GM18909 (cell line): Measurements from ENCODE around the gene LILRB5.
"Not testable (repeated sequence)": the region's sequence is repeated elsewhere in the genome, so short reads cannot be mapped to it uniquely, and the experiment has no call there.

Experiments
- ATAC-seq: cut with Tn5 transposase; IDR thresholded peaks from one replicate; pipeline ENCODE4 v1.9.1; 2021; ENCODE audit warnings: mild to moderate bottlenecking; ENCODE audit not compliant: unreplicated experiment, poor library complexity

LILRB5 gene

GRCh38 chr19:54218960-54219661 is 38.0 kb downstream of the LILRB5 start:
- no peak for ATAC-seq

DNA sequence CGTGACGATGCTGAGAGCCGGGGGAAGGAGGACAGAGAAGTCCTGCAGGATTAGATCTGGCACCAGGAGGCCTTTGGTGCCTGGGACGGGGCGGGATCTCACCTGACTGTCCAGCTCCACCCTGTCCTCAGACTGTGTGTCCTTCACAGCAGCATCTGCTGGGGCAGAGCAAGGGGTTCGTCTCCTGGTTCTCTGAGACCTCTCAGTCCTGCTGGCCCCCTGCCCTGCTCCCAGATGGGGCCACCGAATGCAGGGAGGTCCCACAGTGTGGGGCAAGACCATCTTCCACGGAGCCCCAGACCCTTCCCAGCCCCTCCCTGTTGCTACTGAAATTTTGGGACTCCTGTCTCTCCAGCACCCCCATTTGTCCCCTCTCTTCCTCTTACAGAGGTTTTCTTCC is 38.8 kb downstream of the LILRB5 start:
- ATAC-seq = no peak

DNA sequence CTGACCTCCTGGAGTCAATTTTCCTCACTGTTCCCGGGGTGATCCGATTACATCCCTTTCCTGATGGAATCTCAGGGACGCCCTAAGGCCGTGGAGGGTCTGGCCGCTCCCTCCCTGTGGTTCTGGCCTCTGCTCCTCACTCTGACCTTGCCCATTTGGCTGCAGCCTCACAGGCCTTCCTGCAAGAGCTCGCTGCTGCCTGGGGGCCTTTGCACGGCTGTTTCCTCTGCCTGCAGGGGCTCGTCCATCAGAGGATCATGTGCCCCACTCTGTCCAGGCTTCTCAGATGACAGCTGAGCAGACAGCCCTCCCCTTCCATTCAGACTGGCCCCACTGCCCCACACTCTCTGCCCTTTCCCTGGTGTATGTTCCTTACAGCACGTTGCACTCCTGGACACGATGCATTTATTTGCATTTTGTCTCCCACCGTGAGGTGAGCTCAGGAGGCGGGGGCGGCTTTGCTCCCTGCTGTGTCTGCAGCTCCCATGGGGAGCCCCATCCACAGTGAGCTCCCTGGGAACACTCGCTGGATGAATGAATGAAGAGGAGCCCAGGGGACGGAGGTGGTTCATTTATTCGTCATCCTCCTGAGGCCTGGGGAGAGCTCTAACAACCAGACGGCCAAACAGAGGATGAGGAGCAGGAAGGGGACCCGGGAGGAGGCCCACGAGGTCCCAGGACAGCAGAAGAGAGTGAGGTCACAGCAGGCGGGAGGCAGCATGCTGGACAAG is 39.4 kb downstream of the LILRB5 start:
- ATAC-seq = not testable (repeated sequence)

GRCh38 chr19:54216869-54217268 is 40.2 kb downstream of the LILRB5 start:
- no peak for ATAC-seq

- not testable (repeated sequence) for ATAC-seq
Observed at GRCh38 chr19:54214734-54215133, 42.3 kb downstream of the LILRB5 start.

GRCh38 chr19:54214217-54214616 is 42.9 kb downstream of the LILRB5 start:
- ATAC-seq = not testable (repeated sequence)

- no peak for ATAC-seq
Observed at GRCh38 chr19:54211235-54211634, 45.8 kb downstream of the LILRB5 start.

- ATAC-seq = no peak
Observed at GRCh38 chr19:54209811-54210494, 47.1 kb downstream of the LILRB5 start.

GRCh38 chr19:54209058-54209810 is 47.8 kb downstream of the LILRB5 start:
- ATAC-seq = no peak

DNA sequence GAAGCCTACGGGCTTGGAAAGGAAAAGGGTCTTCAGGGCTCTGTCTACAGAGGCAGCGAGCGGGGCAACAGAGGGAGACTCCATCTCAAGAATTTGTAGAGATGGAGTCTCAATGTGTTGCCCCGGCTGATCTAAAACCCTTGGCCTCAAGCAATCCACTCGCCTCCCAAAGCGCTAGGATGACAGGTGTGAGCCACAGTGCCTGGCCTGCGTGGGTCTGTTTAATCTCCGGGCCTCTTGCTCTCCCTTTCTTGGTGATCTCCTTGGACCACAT is 48.4 kb downstream of the LILRB5 start:
- ATAC-seq = no peak

GRCh38 chr19:54207983-54208783 is 48.9 kb downstream of the LILRB5 start:
- ATAC-seq = peak; percentile 46

- ATAC-seq = no peak
Observed at GRCh38 chr19:54207676-54207982, 49.4 kb downstream of the LILRB5 start.

- not testable (repeated sequence) for ATAC-seq
Observed at GRCh38 chr19:54207193-54207592, 49.9 kb downstream of the LILRB5 start.

- no peak for ATAC-seq
Observed at GRCh38 chr19:54206831-54207177, 50.3 kb downstream of the LILRB5 start.

GRCh38 chr19:54206030-54206830 is 50.8 kb downstream of the LILRB5 start:
- ATAC-seq = no peak

DNA sequence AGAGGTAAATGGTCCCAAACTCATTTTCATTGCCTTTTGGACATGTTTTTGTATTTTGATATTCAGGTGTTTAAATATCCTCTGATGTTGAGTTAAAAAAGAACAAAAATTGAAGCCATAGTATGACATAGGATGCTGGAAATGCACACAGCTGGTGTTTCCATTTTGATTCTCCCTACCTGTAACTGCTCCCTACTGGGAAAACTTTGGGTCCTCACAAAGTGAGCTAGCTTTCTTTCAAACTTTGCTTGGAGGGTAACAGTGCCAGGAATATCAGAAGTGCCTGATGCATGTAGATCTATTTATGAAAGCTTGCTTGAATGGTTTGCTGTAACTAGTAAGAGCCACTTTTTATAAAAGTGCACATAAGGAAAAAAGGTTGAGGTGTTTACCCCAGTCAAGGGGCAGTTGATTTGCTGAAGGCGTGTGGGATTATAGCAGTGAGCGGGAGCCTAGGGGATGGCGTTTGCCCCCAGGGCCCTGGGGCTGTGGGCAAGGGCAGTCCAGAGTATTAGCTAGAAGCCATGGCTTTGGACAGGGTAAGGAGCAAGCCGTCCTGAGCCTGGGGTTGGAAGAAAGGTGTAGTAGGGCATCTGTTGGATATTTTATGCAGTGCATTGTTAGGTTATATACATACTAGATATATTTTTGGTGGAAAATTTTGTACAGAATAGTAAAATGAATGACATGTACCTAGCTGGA is 52.2 kb downstream of the LILRB5 start:
- no peak for ATAC-seq

DNA sequence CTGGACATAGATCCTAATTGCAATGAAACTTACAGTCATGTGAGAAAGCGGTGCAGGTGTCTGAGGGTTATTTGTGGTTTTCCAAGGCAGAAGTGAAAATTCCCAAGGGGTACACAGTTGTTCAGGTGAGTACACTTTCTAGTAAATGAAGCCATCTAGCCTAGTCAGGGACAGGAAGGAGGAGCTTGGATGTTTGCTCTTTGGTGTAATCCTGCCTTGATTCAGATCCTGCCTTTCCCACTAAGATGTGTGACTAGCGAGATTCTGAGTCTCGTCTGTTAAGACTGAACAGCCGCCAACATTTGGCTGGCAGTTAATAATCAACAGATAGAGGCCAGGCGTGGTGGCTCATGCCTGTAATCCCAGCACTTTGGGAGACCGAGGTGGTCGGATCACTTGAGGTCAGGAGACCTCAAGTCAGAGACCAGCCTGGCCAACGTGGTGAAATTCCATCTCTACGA is 53.9 kb downstream of the LILRB5 start:
- no peak for ATAC-seq

DNA sequence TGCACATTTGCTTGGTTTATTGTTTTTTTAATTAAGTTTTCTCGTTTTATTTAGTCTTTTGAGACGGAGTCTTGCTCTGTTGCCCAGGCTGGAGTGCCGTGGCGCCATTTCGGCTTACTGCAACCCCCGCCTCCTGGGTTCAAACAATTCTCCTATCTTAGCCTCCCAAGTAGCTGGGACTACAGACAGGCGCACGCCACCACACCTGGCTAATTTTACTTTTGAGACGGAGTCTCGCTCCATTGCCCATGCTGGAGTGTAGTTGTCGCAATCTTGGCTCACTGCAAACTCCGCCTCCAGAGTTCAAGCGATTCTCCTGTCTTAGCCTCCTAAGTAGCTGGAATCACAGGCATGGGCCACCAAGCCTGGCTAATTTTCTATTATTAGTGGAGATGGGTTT is 55.1 kb downstream of the LILRB5 start:
- ATAC-seq = no peak

- ATAC-seq = no peak
Observed at GRCh38 chr19:54201172-54201701, 55.8 kb downstream of the LILRB5 start.
